Iris pigment epithelial cell (primary cell): ENCODE measurements around the gene EEFSEC.

Source experiments
- DNase-seq: peaks from one replicate; pipeline ENCODE4 v3.0.0-alpha.2; 2011; ENCODE audit warnings: low read depth

Gene EEFSEC

DNA sequence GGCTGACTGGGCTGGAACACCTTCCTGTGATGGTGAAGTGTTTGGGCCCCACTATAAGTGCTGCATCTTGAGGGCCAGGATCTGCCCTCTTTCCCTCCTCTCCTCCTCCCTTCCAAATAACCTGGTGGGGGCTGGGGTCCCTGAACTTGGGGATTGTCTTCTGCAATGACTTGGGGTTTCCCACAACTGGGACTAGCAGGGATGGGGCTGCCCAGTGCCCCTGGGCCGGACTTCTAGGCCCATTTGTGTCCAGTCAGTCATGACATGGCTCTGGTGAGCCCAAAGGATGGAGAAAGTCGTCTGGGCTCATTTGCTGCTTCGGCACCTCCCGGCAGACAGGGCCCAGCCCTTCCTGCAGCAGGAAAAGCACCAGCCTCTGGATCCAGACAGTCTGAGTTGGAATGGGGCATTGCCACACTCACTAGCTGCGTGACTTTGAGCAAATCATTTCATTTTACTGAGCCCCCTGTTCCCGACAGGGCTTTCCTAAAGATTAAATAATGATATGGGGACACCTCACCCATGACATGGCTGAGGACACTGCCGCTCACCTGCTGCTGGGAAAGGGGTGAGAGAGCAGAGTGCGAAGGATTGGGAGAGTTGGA lies 200.2 kb downstream of the EEFSEC start:
- no peak for DNase-seq

DNA sequence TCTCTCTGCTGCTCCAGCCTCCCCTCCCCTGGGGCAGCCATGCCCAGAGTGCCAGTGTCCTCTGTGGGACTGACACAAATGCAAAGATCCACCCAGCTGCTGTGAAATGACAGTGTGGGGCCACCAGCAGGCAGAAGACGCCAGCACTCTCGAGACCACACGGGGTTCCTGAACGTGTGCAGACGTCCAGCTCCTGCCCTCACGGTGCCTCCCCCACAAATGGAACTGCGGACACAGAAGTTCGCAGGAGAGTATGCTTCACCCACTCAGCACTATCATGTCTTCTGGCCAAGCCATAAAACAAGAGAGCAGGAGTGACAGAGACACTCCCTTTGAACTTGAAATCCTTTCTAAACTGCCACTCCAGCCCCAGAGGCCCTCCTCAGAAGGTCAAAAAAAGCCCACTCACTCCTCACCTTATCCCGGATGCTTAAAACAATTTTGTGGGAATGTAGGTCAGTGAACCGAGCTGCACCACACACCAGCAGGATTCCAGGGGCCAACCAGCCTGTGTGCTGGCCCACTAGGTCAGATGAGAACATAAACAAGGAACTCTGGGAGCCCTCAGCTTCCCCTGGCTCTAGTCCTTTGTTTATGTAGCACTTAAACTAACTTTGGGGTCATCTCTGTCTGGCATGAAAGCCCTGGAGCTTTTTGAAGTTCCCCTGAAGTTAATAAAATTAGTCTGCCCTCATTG lies 200.9 kb downstream of the EEFSEC start:
- peak; percentile 63 for DNase-seq

DNA sequence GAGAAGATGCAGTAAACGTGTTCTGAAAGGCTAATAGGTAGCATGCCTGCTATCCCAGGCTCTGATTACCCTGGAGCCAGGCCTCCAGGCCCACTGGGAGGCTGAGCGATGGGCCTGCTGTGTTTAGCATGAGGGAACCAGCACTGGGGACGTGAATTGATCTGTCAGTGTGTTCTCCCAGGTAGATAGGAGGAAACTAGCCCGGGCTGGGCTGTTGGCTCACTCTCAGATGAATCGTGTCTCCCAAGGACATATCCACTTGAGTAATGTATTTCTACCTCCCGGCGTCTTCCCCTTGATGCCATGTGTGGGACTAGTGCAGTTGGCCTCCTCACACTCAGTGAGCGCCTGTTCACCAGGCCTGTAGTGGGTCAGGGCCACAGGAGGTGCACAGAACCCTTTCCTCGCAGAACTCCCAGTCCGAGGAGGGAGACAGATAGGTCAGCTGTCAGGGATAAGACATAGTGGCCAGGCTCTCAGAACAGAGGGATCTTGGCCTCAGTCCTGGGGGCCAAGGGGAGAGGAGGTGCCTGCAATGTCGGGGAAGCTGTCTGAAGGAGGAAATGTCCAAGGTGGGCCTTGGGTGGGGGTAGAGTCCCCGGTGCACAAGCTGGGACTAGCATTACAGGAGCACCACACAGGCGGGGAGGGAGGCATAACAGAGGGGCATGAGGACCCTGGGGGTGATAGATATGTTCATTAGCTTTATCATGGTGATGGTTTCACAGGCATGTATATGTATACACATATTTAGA lies 201.7 kb downstream of the EEFSEC start:
- DNase-seq = no peak

DNA sequence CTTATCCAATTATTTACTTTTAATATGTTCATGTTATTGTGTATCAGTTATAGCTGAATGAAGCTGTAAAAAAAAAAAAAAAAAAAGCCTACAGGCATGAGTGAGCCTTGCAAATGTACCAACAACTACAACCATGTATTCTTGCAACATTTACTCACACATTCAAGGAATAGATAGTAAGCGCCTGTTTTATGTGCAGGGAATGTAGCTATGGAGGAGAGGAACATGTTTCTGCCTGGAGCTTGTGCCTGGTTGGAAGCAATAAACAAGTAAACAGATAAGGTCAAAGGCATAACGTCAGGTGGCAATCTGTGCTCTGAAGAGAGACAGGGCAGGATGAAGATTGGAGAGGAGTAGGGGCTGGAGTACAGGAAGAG lies 202.2 kb downstream of the EEFSEC start:
- DNase-seq = no peak

DNA sequence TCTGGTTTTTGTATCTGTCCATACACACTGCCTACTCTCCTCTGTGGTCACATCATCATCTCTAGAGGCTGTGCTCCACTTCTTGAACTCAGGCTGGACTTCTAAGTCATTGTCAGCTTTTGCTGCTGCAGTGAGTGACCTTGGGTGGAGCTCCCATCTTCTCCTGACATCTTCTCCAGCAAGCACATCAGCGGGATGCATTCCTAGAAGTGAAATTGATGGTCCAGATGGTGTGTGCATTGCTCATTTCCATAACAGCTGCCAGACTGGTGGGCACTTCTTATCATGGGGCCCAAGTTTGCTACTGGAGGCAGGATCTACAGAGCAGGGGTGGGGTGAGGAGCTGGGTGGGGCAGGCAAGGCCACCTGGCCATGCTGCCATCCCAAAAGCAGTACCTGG lies 203.5 kb downstream of the EEFSEC start:
- DNase-seq = no peak

DNA sequence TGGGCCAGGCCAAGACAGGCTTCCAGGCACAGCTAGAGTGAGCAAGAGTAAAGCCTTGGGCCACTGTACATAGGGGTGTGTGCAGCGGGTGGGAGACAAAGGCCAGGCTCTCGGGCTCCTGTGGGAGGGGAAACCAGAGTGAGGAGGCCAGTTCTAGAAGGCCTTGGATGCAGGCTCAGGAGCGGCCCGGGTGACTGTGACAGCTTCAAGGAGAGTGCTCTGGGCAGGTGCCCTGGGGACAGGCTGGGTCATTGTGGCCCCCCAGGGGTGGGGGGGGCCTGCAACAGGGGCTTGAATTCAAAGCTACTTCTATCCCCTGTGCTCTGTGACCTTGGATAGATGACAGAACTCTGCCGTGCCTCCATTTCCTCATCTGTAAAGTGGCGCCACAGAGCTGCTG lies 204.3 kb downstream of the EEFSEC start:
- no peak for DNase-seq

DNA sequence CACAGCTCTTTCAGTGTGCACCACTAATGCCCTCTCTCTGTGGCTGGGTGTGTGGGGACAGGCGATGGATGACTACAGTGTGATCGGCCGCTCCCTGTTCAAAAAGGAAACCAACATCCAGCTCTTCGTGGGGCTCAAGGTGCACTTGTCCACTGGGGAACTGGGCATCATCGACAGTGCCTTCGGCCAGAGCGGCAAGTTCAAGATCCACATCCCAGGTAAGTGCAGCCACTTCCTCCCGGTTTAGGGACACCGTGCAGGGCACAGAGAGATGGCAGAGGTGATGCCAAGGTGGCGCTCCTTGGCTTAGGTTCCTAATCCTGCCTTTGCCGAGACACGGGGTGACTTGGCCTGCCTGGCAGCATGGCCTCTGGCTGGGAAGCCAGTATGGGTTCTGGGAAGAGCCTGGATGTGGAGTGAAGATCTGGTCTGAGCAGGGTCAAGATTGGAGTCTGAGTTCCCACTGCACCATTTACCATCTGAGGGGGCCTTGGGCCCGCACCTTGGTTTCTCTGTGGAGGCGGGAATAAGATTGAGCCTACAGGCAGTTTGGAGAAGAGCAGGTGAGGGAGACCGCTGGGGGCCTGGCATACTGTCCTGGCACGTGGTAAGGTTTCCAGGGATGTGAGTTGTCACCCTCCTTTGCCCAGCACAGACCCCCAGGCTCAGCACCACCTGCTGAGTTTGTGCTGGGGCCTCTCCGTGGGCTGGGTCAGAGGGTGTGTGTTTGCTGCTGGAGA lies 205.0 kb downstream of the EEFSEC start:
- no peak for DNase-seq

DNA sequence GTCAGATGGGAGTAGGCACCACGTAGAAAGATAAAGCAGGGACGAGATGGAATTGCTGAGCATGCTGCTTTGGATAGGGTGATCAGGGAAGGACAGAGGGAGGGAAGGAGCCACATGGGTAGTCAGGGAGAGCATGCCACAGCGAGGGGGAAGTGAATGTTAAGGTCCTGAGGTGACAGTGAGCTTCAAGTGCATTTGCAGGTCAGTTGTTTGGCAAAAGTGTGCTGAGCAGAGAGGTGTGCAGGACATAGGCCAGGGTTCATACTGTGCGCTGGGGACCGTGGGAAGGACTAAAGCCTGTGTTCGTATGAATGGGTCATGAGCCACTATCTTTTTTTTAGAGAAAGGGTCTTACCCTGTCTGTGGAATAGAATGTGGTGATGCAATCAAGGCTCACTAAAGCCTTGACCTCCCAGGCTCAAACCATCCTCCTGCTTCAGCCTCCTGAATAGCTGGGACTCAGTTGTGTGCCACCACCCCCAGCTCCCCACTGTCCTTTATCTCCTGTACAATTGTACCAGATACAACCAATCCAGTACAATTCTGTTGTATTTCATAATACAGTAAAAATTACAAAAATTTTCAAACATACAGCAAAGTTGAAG lies 205.9 kb downstream of the EEFSEC start:
- DNase-seq = no peak

DNA sequence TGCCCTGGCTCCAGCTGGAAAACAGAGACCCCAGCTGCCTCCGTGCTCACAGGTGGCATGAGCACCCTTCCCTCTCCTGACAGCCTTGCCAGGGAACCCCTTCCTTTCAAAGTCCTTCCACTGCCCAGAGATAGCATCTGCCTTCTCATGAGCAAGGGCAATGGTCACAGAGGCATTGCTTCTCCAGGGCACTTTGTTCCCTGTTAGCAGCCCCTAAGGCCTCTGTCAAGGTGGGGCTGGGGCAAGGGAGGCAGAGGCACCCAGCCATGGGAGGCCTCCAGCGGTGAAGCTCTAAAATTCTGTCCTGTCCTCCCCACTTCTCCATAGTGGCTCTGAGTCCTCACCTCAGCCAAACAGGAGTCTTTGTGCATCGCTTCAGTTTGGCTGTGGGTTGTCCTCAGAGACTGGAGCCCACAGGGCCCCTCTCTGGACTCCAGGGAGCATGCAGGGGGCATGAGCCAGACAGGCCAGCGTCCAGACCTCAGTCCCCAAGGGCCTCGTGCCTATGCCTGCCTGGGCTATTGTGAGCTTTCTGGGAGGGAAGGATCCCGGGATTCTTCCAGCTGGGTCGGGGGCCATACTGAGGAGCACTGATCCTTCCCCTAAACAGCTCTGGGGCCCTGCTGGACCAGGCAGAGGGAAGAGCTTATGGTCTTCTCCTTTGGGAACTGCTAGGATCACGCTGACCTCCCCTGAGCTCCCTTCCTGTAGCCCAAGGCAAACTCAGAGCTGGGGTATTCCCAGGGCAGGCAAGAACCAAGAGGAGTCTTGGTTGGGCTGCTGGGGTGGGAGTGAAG lies 206.8 kb downstream of the EEFSEC start:
- DNase-seq = no peak

DNA sequence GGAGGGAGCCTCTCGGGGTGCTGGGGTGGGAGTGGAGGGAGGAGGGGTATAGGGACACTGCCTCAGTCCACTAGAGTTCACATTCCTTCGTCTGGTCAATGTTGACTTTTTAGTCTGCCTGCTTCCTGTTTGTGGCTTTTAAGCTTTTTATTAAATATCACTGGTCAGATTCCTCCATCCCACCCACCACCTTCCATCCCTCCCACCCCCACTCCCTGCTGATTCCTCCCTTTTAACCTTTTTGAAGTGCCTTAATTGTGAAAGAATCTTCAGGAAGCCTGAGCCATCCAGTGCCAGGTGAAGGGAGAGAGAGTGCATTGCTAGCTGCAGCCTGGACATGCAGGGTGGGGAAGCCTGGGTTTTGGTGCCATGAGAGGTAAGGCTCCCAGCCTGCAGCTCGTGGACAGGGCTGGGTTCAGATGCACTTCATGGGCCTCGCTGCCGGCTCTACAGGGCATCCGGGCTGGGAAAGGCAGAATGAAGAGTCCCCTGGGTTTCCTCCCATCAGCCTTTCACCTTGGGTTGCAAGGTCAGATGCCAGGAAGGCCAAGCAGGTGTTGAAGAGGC lies 207.5 kb downstream of the EEFSEC start:
- peak; percentile 44 for DNase-seq

DNA sequence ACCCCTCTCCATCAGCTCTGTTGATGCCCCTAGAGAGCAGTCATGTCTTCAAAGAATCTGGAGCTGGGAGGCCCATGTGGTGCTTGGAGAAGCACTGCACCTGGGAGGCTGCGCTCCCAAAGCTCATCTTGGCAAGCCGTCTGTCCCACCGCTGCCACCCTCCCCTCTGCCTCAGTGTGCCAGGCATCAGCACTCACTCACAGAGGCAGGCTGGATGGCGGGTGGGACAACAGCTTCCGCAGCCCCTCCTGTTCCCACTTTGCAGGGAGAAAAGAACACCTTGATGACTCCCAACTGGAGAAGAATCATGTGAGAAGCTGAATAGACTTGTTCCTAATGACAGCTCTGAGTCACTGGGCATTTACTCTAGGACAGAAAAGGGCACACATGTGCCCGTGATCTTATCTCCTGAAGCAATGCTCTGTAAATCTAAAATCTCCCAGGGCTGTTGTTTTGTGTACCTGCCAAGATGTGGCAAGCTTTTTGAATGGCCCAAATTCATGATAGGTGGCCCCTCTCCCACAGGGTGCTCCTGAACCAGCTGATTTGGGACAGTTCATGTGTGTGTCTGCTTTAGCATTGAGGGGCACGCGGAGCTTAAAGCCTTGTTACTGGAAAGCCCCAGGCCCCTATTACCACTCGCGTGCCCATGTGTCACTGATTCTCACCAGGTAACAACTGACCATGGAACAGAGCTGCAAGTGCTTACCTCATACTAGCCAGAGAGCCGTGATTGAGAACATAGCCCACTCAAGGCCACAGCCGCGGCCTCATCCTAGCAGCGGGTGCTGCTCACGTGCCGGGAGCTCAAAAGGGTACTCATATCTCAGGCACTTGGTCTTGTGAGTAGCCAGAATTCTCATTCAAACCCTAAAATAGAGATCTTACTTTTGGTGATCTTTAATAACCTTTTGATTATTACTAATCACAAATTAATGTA lies 209.0 kb downstream of the EEFSEC start:
- no peak for DNase-seq

DNA sequence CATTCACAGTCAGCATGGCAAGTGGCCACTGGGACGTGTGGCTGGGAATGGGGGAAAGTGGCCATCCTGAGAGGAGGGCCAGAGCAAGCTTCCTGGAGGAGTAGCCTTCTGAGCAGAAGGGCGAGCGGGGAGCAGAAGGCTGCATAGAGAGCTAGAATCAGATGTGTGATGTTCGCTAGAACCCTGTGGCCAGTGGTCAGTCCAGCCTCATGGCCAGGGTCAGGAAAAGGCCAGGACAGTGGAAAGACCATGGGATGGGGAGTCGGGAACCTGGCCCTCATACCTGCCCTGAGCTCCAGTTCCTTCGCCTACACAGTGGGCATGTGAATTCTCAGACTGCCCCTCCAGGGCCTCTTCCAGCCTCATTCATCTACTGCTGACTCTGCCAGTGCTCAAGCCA lies 211.0 kb downstream of the EEFSEC start:
- DNase-seq = no peak

DNA sequence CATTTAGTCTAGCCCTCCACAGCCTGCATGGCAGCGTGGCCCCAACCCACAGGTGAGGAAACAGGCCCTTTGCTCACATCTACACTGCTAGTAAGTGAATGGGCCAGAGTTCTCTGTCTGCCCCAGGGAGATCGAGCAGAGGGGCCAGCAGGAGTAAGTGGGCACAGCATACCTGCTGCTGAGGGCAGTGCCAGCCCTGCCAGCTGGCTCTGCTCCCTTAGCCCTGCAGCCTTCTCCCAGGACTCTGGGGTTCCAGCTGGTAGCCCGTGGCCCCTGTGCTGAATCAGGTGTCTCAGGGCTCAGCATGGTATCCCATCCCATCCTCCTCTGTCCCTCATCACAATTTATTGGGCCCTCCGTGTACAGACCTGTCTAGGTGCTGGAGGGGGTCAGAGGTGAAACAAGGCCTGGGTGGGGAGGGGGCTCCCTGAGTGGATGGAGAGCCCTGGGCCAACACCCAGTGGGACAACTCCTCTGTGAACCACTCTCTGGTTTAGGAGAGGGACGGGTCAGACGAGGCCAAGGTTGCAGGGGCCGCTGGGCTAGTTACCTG lies 211.6 kb downstream of the EEFSEC start:
- DNase-seq = no peak

DNA sequence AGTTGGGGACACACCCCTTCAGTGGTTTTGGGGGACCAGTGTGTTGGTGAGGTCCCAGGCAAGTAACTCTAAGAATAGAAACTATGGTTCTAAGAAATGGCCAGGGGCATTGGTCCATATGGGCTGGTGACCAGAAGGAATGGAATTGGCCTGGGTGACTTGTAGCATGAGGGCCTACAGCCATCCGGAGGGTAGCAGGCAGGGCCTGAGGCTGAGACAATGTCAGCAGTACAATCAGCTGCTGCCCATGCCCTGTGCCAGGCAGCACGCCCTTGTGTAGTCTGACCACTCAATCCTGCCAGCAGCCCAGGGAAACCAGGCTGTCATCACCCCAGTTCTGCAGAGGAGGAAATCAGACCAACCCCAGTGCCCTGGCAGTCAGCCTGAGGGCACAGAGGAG lies 212.9 kb downstream of the EEFSEC start:
- DNase-seq = no peak

DNA sequence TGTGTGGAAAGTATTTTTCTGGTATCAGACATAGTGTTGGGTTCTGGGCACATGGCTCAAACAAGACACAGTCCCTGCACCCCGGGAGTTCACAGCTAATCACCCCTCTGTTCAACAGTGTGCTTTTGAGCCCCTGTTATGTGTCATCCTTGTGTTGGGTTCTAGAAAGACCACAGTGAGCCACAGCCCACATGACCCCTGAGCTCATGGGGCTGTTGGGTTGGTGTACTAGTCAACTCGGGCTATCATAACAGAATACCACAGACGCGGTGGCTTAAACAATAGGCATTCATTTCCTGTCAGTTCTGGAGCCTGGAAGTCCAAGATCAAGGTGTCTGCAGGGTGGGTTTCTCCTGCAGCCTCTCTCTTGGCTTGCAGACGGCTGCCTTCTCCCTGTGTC lies 213.4 kb downstream of the EEFSEC start:
- no peak for DNase-seq

DNA sequence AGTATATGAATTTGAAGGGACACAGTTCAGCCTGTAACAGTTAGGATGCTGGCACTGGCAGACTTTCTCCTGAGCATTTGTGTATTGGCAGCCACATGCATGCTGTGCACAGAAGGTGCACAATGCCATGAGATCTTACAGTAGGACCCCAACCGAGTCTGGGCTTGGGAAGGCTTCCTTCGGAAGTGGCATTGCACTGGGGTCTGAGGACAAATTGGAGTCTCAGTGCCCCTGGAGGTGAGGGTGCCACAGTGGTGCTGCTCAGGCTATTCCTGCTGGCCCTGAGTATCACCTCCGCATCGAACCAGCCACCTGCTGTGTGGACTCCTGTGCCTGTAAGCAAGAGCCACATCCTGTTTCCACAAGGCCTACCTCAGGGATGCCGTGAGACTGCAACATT lies 213.9 kb downstream of the EEFSEC start:
- DNase-seq = no peak

DNA sequence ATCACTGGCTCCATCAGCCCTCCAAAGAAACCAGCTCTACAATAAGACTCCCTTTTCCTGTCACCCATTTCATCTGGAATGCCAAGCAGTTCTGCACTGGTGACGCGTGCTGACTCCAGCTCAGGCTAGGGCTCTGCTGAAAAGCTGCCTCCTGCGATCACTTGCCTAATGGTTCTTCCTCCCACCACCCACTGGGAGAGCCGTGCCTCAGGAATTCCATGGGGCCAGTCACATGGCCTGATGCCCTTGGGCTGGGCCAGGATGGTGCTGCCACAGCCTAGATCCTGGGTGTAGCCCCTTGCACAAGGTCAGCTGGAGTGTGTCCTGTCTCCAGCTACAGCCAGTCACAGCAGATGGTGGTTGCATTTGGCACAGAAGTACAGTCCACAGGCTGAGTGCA lies 214.5 kb downstream of the EEFSEC start:
- DNase-seq = no peak

DNA sequence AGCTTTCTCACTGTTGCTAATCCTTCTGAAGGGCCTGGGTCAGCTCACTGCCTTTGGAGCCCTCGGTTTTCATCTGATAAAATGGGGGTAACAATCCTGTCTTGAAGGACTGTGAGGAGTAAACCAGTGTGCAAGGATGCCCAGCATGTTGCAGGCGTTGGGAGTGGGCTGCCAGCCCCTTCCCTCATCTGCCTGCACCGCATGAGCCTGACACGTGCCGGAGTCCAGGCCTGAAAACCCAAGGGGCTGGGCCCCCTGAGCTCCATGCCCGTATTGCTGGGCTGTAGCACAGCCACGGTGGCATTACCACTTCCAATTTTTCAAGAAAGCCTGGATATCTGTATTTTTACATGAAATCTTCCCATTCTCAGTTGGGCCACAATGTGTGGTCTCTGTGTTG lies 215.3 kb downstream of the EEFSEC start:
- DNase-seq = no peak

DNA sequence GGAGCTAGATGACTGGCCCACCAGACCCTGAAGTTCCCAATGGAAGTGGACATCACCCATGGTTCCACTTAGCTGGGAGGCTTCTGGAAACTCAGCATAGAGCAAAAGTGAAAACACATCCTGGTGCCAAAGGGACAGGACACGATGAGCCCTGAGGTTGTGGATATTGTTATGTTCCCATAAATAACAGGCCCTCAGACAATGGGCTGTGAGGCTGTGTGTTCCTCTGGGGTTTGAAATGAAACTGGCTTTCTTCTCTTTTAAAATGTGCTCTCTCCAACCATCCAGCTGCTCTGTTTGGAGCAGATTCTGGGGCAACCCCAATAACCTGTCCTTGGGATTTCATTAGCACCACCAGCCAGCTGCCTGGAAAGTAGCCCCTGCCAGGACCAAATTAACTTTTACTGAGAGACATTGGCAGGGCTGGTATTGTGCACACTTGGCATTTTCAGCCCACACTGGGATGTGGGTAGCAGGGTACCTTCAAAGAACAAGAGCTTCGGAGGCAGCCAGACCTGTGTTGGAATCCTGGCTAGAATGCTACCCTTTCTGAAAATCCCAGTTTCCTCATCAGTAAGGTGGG lies 215.9 kb downstream of the EEFSEC start:
- no peak for DNase-seq
